Measurements from ENCODE around the gene PCBP2.

PCBP2 gene

DNA sequence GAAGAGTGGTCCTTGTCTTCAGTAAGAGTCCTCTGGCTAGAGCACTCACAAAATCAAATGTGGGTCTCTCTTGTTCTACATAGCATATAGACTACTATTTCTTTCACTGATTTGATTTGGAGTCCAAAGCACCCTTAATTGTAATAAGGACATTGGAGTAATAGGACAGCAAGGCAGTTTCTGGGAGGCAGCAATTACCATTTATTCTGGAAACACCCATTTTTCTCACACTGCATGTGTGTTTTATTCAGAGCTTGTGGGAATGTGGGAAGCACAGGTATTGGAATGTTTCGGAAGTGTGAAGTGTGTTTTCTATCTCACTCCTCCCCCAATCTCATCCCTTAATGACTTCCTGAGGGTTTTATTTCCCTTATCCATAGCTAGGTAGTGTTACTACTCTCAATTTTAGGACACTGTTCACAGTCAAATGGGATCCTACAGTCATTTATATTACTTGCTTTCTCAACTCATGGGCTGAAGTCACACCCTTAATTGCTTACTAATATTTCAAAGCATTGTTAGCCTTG is 20.2 kb downstream of the PCBP2 start:
- in situ Hi-C loops (cut with MboI; ENCODE audit: low pct_unique_long_range_greater_than_20kb, low sequenced_read_pairs, unreplicated experiment), result no loop called here
- TF ChIP-seq, protein P1, sequence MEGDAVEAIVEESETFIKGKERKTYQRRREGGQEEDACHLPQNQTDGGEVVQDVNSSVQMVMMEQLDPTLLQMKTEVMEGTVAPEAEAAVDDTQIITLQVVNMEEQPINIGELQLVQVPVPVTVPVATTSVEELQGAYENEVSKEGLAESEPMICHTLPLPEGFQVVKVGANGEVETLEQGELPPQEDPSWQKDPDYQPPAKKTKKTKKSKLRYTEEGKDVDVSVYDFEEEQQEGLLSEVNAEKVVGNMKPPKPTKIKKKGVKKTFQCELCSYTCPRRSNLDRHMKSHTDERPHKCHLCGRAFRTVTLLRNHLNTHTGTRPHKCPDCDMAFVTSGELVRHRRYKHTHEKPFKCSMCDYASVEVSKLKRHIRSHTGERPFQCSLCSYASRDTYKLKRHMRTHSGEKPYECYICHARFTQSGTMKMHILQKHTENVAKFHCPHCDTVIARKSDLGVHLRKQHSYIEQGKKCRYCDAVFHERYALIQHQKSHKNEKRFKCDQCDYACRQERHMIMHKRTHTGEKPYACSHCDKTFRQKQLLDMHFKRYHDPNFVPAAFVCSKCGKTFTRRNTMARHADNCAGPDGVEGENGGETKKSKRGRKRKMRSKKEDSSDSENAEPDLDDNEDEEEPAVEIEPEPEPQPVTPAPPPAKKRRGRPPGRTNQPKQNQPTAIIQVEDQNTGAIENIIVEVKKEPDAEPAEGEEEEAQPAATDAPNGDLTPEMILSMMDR (IDR thresholded peaks at IDR 0.05; ENCODE audit: extremely low read depth, insufficient read depth, missing control alignments), result no peak
- DNase-seq (ENCODE audit: low spot score), result no peak

DNA sequence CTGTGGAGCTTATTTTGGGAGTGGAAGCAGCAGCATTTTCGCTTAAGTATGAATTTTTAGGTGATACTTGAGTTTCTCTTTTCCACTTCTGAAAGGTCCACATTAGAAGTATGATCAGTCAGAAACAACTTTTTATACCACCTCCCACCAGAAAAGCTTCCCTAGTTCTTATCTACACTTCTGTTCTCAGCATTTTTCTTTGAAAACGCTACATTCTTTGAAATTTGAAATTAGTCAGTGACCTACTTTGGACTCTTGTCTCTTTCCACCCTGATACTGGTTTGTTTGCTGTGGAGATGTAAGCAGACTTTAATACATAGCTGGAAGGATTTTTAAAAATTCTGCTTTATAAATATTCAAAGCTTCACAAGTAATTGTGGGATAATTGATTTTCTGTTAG is 22.2 kb downstream of the PCBP2 start:
- TF ChIP-seq, protein P1 (IDR thresholded peaks at IDR 0.05; ENCODE audit: extremely low read depth, insufficient read depth, missing control alignments), result no peak
- in situ Hi-C loops (cut with MboI; ENCODE audit: low pct_unique_long_range_greater_than_20kb, low sequenced_read_pairs, unreplicated experiment), result no loop called here
- no peak for DNase-seq (ENCODE audit: low spot score)

DNA sequence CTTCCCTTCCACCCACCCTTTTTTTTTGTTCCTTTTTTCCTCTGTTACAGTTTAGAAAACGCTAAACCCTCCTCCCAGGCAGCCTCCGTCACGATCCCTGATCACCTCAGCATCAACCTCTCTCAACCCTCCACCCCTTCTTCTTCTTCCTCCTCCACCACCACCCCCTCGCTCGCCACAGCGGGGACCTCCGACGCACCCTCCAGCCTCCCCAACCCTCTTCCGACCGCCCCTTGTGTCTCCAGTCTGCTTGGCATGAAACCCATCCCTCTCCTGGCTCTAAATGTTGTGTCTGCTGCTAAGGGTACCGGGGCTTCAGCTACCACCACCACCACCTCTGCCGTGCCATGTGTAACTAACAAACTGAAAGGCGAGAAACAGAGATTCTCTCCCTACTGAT is 22.9 kb downstream of the PCBP2 start:
- in situ Hi-C loops (cut with MboI; ENCODE audit: low pct_unique_long_range_greater_than_20kb, low sequenced_read_pairs, unreplicated experiment), result no loop called here
- DNase-seq (ENCODE audit: low spot score), result no peak
- TF ChIP-seq, protein P1 (IDR thresholded peaks at IDR 0.05; ENCODE audit: extremely low read depth, insufficient read depth, missing control alignments), result no peak

DNA sequence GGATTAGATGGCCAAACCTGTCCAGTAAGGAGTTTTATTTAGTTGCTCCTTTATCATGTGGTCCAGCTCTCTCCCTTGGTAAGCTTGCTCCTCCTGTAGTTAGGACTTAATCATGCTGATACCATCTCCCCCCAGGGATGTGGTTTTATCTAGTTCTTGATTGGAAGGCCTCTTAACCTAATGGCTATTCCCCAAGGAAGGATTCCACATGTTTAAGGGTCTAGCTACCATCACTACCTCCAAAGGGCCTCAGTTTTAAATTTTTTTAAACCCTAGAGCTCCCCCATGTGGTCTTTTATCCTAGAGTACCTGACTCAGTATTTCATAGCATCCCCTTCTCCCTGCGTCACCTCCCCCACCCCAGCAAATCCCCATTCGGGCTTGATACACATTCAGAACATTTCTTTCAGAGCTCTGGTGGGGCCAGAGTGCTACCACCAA is 24.9 kb downstream of the PCBP2 start:
- TF ChIP-seq, protein P1 (IDR thresholded peaks at IDR 0.05; ENCODE audit: extremely low read depth, insufficient read depth, missing control alignments), result peak; percentile 22
- in situ Hi-C loops (cut with MboI; ENCODE audit: low pct_unique_long_range_greater_than_20kb, low sequenced_read_pairs, unreplicated experiment), result no loop called here
- no peak for DNase-seq (ENCODE audit: low spot score)

DNA sequence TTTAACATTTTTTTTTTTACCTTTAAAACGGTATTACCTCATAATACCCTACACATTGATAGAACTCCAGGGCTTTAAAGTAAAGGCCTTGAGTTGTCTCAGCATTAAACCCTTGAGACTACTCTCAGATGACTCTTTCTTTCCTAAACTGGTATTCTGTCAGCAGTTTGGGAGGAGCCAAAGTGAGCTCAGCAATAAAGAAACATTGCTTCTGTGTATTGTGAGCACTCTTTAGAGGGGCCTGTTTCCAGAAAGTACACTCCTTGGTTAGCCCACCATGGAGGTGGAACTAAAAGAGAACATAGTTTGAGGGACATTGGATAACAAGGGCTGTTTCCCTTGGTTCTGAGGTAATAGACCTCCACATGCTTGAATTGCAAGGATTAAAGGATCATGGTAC is 27.0 kb downstream of the PCBP2 start:
- no peak for DNase-seq (ENCODE audit: low spot score)
- TF ChIP-seq, protein P1 (IDR thresholded peaks at IDR 0.05; ENCODE audit: extremely low read depth, insufficient read depth, missing control alignments), result no peak
- in situ Hi-C loops (cut with MboI; ENCODE audit: low pct_unique_long_range_greater_than_20kb, low sequenced_read_pairs, unreplicated experiment), result no loop called here

DNA sequence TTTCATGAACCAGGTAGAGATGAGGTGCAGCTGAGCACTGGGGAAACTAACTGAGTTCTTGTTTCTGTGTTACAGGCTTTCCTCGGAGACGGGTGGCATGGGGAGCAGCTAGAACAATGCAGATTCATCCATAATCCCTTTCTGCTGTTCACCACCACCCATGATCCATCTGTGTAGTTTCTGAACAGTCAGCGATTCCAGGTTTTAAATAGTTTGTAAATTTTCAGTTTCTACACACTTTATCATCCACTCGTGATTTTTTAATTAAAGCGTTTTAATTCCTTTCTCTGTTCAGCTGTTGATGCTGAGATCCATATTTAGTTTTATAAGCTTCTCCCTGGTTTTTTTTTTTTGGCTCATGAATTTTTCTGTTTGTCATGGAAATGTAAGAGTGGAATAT is 27.4 kb downstream of the PCBP2 start:
- no peak for DNase-seq (ENCODE audit: low spot score)
- in situ Hi-C loops (cut with MboI; ENCODE audit: low pct_unique_long_range_greater_than_20kb, low sequenced_read_pairs, unreplicated experiment), result no loop called here
- TF ChIP-seq, protein P1 (IDR thresholded peaks at IDR 0.05; ENCODE audit: extremely low read depth, insufficient read depth, missing control alignments), result no peak
